Eye (tissue), 1 donor: ENCODE results near the gene NFE2L1.
"Not testable (repeated sequence)": the region's sequence is repeated elsewhere in the genome, so short reads cannot be mapped to it uniquely, and the experiment has no call there.

Source experiments
- DNase-seq: peaks from one replicate; pipeline ENCODE4 v3.0.0-alpha.2; 2015

The NFE2L1 gene

GRCh38 chr17:48047741-48048383 lies at the start of gene NFE2L1:
Gene NFE2L1, plus strand, starts transcription at chr17:48048359. Its CDS starts 2,760 bp downstream, at chr17:48051119.
- DNase-seq = peak; percentile 100

GRCh38 chr17:47999582-47999981 lies 48.6 kb upstream of the NFE2L1 start:
- no peak for DNase-seq

GRCh38 chr17:48001197-48001596 lies 47.0 kb upstream of the NFE2L1 start:
- DNase-seq = no peak

- not testable (repeated sequence) for DNase-seq
Observed at GRCh38 chr17:48001657-48002056, 46.5 kb upstream of the NFE2L1 start.

GRCh38 chr17:48002266-48002915 lies 45.8 kb upstream of the NFE2L1 start:
- peak; percentile 90 for DNase-seq

- DNase-seq = no peak
Observed at GRCh38 chr17:48002916-48003416, 45.2 kb upstream of the NFE2L1 start.

GRCh38 chr17:48003417-48004151 lies 44.6 kb upstream of the NFE2L1 start:
- peak; percentile 93 for DNase-seq

GRCh38 chr17:48004983-48005382 lies 43.2 kb upstream of the NFE2L1 start:
- DNase-seq = peak; percentile 33

- DNase-seq = no peak
Observed at GRCh38 chr17:48006936-48007709, 41.0 kb upstream of the NFE2L1 start.

- DNase-seq = no peak
Observed at GRCh38 chr17:48010193-48010592, 38.0 kb upstream of the NFE2L1 start.

GRCh38 chr17:48011405-48012150 lies 36.6 kb upstream of the NFE2L1 start:
- peak; percentile 88 for DNase-seq

GRCh38 chr17:48012151-48012520 lies 36.0 kb upstream of the NFE2L1 start:
- DNase-seq = peak; percentile 96

- no peak for DNase-seq
Observed at GRCh38 chr17:48012654-48013053, 35.5 kb upstream of the NFE2L1 start.

- peak; percentile 67 for DNase-seq
Observed at GRCh38 chr17:48013876-48014594, 34.1 kb upstream of the NFE2L1 start.

GRCh38 chr17:48014595-48015111 lies 33.5 kb upstream of the NFE2L1 start:
- peak; percentile 91 for DNase-seq

GRCh38 chr17:48016112-48016511 lies 32.0 kb upstream of the NFE2L1 start:
- DNase-seq = peak; percentile 17

GRCh38 chr17:48017817-48018158 lies 30.4 kb upstream of the NFE2L1 start:
- not testable (repeated sequence) for DNase-seq

GRCh38 chr17:48021934-48022333 lies 26.2 kb upstream of the NFE2L1 start:
- no peak for DNase-seq

GRCh38 chr17:48022901-48023300 lies 25.3 kb upstream of the NFE2L1 start:
- no peak for DNase-seq

- peak; percentile 86 for DNase-seq
Observed at GRCh38 chr17:48023400-48024148, 24.6 kb upstream of the NFE2L1 start.
